ENCODE results near the gene ATP2A3.

DNA sequence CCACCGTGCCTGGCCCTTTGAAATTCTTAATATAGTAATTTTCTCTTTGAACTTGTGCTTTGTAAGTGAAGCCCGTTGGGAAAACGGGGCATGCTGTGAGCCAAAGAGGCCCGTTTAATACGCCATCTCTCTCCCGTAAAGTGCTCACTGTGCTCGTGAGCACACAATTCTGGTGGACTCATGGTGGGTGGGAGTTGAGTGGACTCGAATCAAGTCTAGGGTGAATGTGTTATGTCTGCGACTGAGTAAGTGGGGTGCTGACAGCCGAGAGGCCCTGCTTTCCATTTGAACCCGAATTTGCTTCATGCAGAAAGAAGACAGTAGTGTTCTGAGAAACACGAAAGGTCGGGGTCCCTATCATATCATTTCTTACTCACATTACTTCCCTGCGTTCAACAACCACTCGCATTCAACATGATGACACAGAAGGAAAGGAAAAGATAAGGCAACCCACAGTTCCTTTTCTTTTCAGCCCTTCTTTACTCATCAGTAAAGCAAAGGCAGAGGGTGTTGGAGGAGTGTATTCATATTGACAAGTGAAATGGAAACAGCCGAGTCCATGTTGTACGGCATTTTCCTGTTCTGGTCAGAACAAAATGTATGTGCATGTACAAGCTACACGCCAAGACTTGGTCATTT lies 4.8 kb upstream of the ATP2A3 start:
- TF ChIP-seq, protein P1, sequence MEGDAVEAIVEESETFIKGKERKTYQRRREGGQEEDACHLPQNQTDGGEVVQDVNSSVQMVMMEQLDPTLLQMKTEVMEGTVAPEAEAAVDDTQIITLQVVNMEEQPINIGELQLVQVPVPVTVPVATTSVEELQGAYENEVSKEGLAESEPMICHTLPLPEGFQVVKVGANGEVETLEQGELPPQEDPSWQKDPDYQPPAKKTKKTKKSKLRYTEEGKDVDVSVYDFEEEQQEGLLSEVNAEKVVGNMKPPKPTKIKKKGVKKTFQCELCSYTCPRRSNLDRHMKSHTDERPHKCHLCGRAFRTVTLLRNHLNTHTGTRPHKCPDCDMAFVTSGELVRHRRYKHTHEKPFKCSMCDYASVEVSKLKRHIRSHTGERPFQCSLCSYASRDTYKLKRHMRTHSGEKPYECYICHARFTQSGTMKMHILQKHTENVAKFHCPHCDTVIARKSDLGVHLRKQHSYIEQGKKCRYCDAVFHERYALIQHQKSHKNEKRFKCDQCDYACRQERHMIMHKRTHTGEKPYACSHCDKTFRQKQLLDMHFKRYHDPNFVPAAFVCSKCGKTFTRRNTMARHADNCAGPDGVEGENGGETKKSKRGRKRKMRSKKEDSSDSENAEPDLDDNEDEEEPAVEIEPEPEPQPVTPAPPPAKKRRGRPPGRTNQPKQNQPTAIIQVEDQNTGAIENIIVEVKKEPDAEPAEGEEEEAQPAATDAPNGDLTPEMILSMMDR (conservative IDR thresholded peaks at IDR 0.05; ENCODE audit: low read length) = no peak
- TF ChIP-seq EZH2phosphoT487 (IDR thresholded peaks at IDR 0.05; ENCODE audit: borderline replicate concordance) = no peak
